ENCODE results near the gene E2F4. TPM values are rescaled to one million over a fixed set of nuclear protein-coding genes. Genes with fewer than 3 reads are reported as not detected.

Gene E2F4
- total RNA-seq, 1 donor from 2014 or later, result 78.1 TPM

DNA sequence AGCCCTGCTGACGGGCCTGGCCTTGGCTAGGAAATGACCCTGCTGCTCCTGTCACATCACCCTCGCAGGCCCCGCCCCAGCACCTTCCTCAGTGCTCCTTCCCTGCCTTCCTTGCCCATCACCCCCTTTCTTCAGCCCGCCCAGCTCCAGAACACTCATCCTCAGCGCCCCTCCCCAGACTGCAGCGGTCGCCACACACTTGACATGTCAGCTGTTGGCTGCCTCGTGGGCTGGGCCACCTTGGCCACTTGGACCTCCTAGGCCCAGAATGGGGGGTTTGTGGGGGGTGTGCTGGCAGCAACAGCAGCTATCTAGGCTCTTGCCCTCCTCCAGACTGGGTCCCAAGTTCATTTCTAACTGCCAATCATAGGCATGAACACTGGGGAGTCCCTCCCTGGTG is 17.6 kb downstream of the E2F4 start:
- Histone ChIP-seq H3K27me3 (no peaks in the 10 kb centered on the region), H3K4me3 (no peak overlapping the region), H3K4me1 (no peaks in the 10 kb centered on the region), H3K27ac (no peak overlapping the region), H3K36me3 (no peaks in the 10 kb centered on the region), H3K9me3 (no peaks in the 10 kb centered on the region)
- DNase-seq (ENCODE audit: extremely low spot score in 2 of 2), result no peak
- TF ChIP-seq POLR2A (IDR thresholded peaks at IDR 0.05), result no peak
- TF ChIP-seq, protein P1, sequence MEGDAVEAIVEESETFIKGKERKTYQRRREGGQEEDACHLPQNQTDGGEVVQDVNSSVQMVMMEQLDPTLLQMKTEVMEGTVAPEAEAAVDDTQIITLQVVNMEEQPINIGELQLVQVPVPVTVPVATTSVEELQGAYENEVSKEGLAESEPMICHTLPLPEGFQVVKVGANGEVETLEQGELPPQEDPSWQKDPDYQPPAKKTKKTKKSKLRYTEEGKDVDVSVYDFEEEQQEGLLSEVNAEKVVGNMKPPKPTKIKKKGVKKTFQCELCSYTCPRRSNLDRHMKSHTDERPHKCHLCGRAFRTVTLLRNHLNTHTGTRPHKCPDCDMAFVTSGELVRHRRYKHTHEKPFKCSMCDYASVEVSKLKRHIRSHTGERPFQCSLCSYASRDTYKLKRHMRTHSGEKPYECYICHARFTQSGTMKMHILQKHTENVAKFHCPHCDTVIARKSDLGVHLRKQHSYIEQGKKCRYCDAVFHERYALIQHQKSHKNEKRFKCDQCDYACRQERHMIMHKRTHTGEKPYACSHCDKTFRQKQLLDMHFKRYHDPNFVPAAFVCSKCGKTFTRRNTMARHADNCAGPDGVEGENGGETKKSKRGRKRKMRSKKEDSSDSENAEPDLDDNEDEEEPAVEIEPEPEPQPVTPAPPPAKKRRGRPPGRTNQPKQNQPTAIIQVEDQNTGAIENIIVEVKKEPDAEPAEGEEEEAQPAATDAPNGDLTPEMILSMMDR (IDR thresholded peaks at IDR 0.05), result no peak
- intact Hi-C loops (cut with DNase I), result no loop called here

- Histone ChIP-seq H3K4me3 (no peak overlapping the region), H3K9me3 (no peaks in the 10 kb centered on the region), H3K36me3 (no peaks in the 10 kb centered on the region), H3K4me1 (no peaks in the 10 kb centered on the region), H3K27me3 (no peaks in the 10 kb centered on the region), H3K27ac (no peak overlapping the region)
- no peak for TF ChIP-seq POLR2A (IDR thresholded peaks at IDR 0.05)
- TF ChIP-seq, protein P1 (IDR thresholded peaks at IDR 0.05), result no peak
- TF ChIP-seq POLR2AphosphoS5 (IDR thresholded peaks at IDR 0.05; ENCODE audit: insufficient read depth in 1 of 2, low read depth in 1 of 2), result no peak
- DNase-seq (ENCODE audit: extremely low spot score in 2 of 2), result no peak
- intact Hi-C loops (cut with DNase I), result no loop called here
These were observed 18.3 kb downstream of the E2F4 start for GRCh38 chr16:67210069-67210937.

GRCh38 chr16:67211674-67212073 is 19.7 kb downstream of the E2F4 start:
- H3K4me3 ChIP-seq, result no peak overlapping the region
- no peak overlapping the region for H3K27ac ChIP-seq
- H3K4me1 ChIP-seq, result no peaks in the 10 kb centered on the region
- TF ChIP-seq POLR2AphosphoS5 (IDR thresholded peaks at IDR 0.05; ENCODE audit: insufficient read depth in 1 of 2, low read depth in 1 of 2) (no peak), POLR2A (IDR thresholded peaks at IDR 0.05) (no peak)
- TF ChIP-seq, protein P1 (IDR thresholded peaks at IDR 0.05), result no peak
- no peaks in the 10 kb centered on the region for H3K9me3 ChIP-seq
- no peak for DNase-seq (ENCODE audit: extremely low spot score in 2 of 2)
- H3K36me3 ChIP-seq, result no peaks in the 10 kb centered on the region
- intact Hi-C loops (cut with DNase I), result no loop called here
- no peaks in the 10 kb centered on the region for H3K27me3 ChIP-seq

- Histone ChIP-seq H3K27me3 (no peaks in the 10 kb centered on the region), H3K4me3 (no peak overlapping the region), H3K4me1 (no peaks in the 10 kb centered on the region), H3K27ac (no peak overlapping the region), H3K36me3 (no peaks in the 10 kb centered on the region), H3K9me3 (no peaks in the 10 kb centered on the region)
- intact Hi-C loops (cut with DNase I), result no loop called here
- TF ChIP-seq, protein P1 (IDR thresholded peaks at IDR 0.05), result no peak
- TF ChIP-seq POLR2AphosphoS5 (IDR thresholded peaks at IDR 0.05; ENCODE audit: insufficient read depth in 1 of 2, low read depth in 1 of 2), result no peak
- TF ChIP-seq POLR2A (IDR thresholded peaks at IDR 0.05), result no peak
- DNase-seq (ENCODE audit: extremely low spot score in 2 of 2), result no peak
These were observed 20.8 kb downstream of the E2F4 start for GRCh38 chr16:67212766-67213165.
